HG03521 (cell line): ENCODE measurements around the gene LCLAT1.
"Not testable (repeated sequence)": the region's sequence is repeated elsewhere in the genome, so short reads cannot be mapped to it uniquely, and the experiment has no call there.

Experiments used
- ATAC-seq: cut with Tn5 transposase; IDR thresholded peaks from one replicate; pipeline ENCODE4 v1.9.1; 2021; ENCODE audit warnings: mild to moderate bottlenecking, moderate library complexity; ENCODE audit not compliant: unreplicated experiment

LCLAT1 gene

DNA sequence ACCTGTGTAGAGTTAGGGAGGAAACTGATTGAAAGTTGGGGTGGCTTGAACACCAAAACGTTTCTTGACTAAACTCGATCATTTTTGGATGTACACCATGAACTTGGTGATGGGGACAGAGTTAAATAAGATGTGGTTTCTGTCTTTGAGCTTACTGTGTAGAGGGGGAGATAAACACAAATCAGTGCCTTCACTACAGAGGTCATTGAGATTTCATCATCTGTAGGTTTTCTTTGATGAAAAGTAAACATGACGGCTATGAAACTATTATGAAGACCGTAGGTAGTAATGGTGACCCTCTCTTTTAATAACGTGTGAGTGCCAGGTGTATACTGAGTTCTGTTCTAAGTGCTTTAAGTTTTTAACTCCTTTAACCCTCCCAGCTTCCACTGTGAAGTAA lies 6.5 kb downstream of the LCLAT1 start:
- ATAC-seq: no peak

DNA sequence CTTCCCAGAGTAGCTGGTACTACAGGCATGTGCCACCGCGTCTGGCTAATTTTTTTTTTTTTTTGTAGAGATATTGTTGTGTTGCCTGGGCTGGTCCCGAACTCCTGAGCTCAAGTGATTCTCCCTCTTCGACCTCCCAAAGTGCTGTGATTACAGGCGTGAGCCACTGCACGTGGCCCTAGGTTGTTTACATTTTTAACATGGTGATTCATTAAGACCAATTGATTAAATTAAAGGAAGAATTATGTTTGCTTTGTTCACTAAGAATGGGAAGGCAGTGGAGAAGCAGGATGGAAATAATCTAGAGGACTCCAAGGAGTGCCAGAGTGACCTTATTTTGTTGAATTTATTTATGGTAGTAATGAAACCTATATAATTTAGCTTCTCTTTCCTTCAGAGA lies 7.5 kb downstream of the LCLAT1 start:
- no peak for ATAC-seq

DNA sequence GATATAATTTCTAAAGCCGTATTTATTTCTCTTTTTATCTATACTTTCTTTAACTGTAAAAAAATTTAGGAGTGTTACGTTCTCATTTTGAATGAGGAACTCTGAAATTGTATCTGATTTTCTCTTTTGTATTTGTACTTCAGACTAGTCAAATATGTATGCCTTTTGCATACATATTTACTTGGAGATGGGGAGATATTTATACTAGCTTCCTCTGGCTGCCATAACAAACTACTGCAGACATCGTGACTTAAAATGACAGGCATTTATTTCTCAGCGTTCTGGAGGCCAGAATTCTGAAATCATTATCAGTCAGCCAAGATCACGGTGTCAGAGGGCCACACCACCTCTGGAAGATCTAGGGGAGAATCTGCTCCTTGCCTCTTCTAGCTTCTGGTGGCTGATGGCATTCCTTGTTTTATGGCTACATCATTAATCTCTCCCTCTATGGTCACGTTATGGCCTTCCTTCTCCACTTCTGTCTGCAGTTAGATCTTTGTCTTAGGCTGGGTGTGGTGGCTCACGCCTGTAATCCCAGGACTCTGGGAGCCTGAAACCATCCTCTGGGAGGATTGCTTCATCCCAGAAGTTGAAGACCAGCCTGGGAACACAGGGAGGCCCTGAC lies 8.2 kb downstream of the LCLAT1 start:
- ATAC-seq: no peak

DNA sequence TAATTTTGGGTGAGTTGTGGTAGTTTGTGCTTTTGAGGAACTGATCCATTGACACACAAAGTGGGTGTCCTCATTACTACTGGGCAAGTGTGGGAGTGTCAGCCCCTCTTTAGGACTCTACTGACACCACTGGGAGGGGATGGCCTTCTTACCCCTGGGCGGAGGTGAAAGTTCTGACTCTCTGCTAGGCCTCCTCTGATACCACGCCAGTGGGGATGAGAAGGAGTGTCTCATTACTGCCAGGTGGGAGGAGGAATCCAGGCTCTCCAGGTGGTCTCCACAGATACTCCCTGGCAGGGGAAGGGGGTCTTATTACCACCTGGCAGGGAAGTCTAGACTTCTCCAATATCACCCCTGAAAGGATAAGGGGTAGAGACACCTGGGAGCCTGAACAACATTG lies 9.1 kb downstream of the LCLAT1 start:
- ATAC-seq: no peak

DNA sequence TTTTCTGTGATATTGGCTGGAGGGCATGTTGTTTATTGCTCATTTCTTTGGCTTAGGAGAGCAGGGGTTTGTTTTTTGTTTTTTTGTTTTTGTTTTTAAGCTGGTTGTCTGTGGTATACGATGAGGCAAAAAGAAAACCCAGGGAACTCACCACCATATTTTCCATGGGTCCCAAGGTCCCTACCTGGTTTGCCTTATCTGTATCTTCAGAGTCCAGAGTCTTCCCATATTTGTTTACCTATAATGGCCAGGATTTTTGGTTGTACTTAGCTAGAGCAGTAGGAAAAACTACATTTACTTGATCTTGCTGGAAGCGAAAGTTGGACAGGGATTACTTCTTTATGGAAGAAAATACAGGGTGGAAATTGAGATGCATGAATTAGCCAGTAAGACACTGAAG lies 9.5 kb downstream of the LCLAT1 start:
- ATAC-seq: no peak

DNA sequence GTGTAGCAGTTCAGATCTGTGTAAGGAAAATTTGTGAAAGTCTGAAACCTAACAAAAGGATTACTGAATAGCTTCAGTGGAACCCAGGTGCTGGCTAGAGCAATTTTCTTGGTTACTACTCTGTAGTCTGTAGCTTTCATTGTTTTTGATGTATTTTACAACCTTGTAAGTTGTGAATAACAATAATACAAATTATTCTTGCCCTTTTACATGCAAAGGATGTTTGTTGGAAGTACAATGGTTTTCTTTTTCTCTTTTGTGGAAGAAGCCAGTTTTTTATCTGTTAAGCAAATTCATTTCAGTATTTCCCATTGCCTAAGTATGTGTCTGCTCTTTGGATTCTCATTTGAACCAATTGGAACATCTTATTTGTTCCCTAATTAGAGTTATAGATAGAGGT lies 10.2 kb downstream of the LCLAT1 start:
- ATAC-seq: no peak

DNA sequence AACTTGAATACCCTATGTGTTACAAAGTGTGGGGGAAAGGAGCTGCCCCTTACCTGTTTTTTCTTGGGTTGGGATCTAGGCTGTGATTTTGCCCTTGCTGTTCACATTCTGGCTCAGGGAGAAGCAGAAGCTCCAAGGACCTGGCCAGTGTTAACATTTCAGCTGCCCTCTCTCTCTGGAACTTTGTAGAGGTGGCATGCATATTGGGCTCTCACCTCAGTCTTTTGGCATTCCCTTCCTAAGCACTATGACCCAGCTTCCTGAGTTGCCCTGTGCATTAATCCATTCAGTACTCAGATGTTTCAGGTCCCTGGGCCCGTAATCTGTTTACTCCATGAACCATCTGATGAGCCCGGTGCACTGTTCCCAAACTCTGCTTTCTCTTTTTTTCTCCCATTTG lies 12.1 kb downstream of the LCLAT1 start:
- no peak for ATAC-seq

DNA sequence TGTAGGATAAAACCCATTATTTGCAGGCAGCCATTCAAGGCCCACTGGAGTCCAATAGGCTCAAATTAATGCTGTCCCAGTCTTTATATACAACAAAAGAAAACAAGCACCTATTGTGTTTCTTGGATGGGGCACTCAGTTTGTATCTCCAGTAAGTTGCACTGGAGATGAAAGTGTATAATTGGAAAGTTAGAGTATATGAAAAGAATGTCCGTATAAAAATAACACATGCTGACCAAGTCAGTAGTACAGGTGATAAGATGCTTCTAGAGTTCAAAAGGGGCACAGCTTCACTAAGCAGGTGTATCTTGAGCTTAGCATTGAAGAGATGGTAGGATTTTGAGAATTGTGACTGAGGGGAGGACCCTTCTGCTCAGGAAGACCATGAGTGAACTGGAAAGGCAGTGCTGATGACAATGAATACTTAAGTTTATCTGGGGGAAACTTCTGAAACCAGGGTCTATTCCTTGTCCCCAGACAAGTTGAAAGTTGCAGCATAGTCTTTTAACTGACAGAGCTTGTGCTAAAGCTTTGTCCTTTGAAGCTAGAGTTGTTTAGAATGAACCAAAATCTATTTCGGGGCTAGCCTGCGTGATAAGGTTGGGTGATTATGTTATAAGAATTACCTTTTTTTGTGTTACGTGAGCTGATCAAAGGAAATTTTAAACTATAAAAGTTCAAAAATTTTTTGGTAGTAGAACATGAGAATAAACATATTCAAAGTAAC lies 15.2 kb downstream of the LCLAT1 start:
- no peak for ATAC-seq

DNA sequence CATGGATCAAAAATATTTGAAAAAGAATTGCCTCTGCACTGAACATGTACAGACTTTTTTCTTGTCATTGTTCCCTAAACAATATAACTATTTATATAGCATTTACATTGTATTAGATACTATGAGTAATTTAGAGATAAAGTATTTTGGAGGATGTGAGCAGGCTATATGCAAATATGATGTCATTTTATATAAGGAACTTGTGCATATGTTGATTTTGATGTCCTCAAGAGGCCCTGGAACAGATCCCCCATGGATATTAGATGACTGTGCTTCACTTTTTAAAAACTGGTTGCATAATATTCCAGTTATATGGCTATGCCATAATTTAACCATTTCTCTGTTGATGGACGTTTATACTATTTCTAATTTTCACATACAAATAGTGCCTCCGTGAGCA lies 16.5 kb downstream of the LCLAT1 start:
- no peak for ATAC-seq

DNA sequence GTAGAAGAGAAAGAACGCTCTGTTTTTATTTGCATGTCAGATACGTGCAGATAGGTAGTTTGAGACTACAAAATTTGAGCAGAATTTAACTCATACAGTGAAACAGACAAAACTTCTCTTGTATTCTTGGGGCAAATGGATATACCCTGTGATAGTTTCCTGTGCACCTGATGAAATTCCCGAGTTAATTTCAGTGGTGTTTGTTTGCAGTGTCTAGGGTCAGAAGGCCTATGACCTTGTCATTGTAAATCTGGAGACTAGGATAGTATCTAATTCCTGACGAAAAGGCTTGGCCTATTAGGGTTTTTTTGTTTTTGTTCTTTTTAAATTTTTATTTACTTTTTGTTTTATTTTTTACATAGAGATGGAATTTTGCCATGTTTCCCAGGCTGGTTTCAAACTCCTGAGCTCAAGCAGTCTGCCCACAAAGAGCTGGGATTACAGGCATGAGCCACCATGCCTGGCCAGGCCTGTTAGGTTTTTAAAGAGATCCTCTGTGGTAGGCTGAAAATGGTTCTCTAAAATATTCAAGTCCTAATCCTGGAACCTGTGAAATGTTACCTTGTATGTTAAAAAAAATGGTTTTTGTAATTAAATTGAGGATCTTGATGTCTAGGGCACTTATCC lies 17.6 kb downstream of the LCLAT1 start:
- no peak for ATAC-seq

DNA sequence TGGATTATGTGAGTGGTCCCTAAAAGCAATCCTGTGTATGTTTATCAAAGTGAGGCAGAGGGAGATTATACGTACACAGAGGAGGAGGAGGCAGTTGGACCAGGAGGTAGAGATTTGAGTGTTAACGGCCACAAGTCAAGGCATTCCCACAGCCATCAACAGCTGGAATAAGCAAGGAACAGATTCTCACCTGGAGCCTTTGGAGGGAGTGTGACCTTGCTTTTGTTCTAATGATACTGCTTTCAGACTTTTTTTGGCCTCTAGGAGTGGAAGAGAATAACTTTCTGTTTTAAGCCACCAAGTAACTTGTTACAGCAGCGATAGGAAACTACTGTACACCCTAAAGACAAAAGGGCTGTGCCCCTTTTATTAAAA lies 18.1 kb downstream of the LCLAT1 start:
- ATAC-seq: no peak

DNA sequence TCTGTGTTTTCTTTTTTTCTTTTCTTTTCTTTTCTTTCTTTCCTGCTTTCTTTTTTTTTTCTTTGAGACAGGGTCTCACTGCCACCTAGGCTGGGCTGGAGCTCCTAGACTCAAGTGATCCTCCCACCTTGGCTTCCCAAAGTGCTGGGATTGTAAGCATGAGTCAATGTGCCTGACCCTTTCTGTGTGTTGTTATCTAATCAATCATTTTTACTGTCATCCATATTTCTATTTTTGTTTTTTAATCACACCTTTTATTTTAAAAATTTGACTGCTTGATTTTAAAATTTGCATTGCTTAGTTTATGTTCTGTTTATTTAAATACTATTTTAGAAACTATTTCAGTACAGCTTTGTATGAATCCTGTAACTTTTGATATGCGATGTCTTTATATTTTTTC lies 19.2 kb downstream of the LCLAT1 start:
- no peak for ATAC-seq

DNA sequence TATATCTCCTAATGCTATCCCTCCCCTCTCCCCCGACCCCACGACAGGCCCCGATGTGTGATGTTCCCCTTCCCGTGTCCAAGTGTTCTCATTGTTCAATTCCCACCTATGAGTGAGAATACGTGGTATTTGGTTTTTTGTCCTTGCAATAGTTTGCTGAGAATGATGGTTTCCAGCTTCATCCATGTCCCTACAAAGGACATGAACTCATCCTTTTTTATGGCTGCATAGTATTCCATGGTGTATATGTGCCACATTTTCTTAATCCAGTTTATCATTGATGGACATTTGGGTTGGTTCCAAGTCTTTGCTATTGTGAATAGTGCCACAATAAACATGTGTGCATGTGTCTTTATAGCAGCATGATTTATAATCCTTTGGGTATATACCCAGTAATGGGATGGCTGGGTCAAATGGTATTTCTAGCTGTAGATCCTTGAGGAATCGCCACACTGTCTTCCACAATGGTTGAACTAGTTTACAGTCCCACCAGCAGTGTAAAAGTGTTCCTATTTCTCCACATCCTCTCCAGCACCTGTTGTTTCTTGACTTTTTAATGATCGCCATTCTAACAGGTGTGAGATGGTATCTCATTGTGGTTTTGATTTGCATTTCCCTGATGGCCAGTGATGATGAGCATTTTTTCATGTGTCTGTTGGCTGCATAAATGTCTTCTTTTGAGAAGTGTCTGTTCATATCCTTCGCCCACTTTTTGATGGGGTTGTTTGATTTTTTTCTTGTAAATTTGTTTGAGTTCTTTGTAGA lies 20.2 kb downstream of the LCLAT1 start:
- ATAC-seq: not testable (repeated sequence)

DNA sequence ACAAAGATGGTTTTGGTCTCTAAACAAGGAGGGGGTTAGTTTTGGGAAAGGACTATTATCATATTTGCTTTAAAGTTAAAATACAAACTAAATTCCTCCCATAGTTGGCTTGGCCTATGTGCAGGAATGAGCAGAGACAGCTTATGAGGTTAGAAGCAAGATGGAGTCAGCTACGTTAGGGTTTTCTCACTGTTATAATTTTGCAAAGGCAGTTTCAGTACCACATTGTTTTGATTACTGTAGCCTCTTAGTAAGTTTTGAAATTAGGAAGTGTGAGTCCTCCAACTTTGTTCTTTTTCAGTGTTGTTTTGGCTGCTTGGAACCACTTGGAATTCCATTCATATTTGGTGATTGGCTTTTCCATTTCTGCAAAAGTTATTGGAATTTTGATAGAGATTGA lies 23.4 kb downstream of the LCLAT1 start:
- ATAC-seq: no peak

DNA sequence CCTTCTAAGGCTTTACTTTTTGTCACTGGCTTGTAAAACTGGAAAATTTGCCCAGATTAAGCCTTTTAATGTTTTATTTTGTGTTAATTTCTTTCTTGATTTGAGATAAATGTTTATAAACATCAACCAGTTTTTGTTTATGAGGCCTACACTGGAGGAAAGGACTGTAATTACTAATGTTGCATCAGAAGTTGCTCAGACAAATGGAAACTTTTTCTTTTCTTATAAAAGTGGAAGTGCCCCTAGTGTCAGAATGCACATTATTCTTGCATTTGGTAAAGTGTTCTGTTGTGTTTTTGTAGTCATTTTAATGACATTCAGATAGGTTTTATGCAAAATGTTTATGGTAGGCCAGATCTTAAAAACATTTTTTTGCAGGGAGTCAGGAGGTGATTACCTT lies 25.3 kb downstream of the LCLAT1 start:
- ATAC-seq: no peak

DNA sequence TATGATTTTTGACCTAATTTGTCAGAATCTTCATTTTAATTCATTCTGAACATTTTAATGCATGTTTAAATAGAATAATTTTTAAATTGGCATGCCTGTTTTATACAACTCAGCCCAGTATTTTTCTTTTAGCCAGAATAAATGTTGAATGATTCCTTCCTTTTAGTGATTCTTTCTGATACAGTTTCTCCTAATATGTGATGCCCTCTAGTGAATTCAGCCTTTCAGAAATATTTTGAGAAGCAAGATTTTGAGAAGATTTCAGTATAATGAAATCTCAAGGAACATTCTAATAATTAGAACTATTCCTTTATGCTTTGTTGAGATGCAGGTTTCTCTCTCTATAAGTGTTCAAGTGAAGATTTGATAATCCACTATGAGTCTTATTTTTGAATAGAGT lies 28.5 kb downstream of the LCLAT1 start:
- ATAC-seq: no peak

DNA sequence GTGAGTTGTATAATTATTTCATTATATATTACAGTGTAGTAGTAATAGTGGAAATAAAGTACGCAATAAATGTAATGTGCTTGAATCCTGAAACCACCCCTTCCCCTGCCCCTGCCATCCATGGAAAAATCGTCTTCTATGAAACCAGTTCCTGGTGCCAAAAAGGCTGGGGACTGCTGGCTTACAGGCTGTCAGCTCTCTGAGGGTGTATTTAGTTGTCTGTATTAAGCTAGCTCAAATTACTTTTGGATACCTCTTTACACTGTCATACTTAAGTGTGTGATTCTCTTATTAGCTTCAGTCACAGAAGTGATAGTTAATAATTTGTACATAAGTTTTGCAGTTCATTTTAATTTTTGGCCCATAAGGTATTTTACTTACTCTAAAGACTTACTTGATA lies 29.6 kb downstream of the LCLAT1 start:
- ATAC-seq: no peak

DNA sequence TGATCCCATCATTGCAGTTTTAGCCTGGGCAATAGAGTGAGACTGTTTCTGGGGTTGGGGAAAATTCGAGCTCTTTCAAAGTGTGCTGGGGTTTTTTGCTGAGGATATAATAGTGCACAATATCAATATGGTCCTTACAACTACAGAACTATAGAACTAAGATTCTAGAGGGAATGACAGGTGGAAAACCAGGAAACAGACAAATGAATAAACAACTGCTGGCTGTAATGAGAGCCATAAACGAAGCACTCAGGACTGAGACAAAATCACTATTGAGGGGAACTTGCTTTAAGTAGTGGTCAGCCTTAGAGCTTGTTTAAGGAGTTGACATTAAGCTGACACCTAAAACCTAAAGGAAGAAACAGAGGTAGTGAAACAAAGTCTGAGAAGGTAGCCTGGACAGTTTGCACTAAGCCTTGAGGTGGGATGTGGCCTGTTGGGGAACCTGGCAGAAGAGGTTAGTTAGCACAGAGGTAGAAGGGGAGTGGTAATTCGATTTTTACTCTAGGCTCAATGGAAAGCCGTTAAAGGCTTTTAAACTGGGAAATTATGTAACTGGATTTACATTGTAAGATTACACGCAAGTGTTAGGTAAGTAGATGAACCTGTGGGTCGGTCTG lies 33.8 kb downstream of the LCLAT1 start:
- no peak for ATAC-seq

DNA sequence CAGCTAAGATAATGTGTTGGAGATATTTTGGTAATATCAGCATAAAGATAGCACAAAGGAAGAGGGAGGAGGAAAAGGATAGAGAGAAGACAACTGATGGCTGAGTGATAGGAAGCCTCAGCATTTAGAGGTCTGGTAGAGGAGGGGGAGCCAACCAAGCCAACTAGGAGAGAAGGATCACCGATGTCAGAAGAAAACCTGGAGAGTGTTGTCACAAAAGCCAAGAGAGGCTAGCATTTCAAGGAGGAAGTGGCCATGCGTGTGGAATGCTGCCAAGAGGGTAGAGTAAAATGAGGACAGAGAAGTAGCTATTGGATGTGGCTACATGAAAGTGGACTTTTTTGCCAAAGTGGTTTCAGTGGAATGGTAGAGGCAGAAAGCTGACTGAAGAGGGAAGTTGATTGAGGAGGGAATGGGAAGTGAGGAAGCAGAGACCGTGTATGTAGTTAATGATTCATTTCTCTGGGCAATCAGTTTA lies 34.3 kb downstream of the LCLAT1 start:
- no peak for ATAC-seq

DNA sequence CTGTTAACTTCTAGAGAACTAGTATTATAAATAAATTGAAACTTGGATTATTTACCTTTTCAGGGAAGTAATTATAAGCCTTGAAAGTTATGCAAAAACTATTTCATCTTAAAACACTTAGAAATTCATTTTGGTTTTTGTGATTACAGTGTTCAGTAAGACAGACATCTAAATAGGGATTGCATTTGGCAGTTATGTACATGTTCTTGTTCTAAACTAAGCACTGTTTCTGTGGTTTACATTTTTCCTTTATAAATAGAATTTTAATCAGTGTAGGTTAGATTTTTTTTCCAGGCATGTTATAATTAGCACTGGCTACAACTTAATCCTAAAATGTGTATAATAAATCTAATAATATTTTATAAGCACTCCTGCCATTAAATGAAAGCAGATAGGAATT lies 35.0 kb downstream of the LCLAT1 start:
- ATAC-seq: no peak

DNA sequence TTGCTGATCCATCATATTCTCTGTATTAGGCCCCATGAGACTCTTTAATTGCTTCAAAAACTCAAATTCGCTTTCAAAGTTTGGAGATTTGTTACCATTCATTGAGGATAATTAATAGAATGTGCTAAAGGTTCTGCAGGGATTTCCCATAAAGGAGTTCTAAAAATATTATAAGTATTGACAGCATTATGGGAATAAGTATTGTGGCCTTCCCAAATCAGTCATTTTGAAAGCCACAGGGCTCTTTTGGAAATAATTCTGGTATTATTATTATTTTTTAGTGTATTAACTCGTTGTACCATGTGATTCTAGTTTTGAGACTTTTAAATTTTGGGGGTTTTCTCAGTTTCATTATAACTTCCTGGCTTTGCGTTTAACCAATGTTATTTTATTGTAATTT lies 37.1 kb downstream of the LCLAT1 start:
- ATAC-seq: no peak
